Activated CD8-positive, alpha-beta memory T cell treated with anti-CD3 and anti-CD28 coated beads, Interleukin-2, amount 50 U/mL, for 1 hour (primary cell): Measurements from ENCODE around the gene DCAF7.

Experiments used
- DNase-seq: peaks from one replicate; pipeline ENCODE4 v3.0.0-alpha.2; 2020; ENCODE audit errors: extremely low read depth

Gene DCAF7, protein sequence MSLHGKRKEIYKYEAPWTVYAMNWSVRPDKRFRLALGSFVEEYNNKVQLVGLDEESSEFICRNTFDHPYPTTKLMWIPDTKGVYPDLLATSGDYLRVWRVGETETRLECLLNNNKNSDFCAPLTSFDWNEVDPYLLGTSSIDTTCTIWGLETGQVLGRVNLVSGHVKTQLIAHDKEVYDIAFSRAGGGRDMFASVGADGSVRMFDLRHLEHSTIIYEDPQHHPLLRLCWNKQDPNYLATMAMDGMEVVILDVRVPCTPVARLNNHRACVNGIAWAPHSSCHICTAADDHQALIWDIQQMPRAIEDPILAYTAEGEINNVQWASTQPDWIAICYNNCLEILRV

DNA sequence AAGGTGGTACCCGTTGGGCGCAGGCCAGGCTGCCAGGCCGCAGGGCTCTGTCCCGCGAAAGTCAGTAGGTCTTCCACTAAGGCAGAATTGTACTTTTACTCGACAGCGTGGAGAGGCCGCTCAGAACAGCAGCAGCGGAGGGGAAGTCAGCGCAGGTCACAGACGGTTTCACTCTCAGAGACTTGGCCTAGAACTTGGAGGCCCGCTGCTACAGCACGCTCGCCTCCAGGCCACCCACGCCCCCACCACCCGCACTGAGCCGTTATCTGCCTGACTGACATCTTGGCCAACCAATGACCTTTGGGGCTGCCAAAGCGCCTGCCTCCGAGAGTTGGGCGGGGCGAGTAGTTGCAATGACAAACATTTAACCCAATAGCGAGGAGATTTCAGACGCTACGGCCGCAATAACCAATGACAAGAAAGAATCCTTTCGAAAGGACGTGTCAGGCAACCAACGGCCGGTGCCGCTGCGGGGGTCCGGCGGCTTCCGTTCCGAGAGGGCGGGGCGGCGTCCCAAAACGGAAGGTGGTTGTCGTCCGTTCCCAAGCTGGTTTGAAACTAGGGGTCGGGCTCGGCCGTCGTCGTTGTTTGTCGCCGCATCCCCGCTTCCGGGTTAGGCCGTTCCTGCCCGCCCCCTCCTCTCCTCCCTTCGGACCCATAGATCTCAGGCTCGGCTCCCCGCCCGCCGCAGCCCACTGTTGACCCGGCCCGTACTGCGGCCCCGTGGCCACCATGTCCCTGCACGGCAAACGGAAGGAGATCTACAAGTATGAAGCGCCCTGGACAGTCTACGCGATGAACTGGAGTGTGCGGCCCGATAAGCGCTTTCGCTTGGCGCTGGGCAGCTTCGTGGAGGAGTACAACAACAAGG, at the start of gene DCAF7:
Gene DCAF7 (plus strand): TSS at position 532 of the 871 bp plus-strand sequence. CDS start 201 bp downstream, at position 733.
- DNase-seq: peak; percentile 99

DNA sequence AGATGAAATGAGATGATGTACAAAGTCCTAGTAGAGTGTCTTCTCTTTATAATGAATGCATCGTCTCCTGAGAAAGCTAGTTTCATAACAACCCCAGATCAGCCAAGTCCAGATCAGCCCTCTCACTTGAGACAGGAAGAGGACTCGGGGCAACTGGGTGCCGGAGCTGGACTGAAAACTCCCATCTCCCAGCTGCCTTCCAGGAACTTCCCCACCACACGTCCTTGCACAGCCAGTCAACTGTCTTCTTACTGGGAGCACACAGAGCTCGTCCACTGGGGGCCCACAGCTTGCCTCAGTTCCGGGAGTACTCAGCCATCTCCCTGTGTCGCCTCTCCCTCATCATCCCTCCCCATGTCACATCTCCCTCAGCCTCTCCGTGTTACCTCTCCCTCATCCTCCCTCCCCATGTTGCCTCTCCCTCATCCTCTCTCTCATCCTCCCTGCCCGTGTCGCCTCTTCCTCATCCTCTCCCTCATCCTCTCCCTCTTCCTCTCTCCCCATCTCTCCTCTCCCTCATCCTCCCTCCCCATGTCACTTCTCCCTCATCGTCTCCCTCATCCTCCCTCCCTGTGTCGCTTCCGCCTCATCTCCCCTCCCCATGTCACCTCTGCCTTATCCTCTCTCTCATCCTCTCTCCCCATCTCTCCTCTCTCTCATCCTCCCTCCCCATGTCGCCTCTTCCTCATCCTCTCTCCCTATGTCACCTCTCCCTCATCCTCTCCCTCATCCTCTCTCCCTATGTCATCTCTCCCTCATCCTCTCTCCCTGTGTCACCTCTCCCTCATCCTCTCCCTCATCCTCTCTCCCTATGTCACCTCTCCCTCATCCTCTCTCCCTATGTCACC, 49.5 kb upstream of the DCAF7 start:
- DNase-seq: no peak

DNA sequence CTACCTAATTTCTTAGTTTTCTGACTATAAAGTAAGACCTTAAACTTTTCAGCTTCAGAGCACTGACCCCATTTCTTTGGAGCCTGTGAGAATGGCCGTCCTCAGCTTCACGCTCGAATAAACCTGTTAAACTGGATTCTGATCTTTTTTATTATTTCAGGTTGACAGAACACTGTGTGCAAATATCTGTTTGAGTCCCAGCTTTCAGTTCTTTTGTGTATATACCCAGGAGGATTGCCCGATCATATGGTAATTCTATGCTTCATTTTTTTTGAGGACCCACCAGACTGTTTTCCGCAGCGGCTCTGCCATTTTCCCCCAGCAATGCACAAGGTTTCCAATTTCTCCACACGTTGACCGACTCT, 47.0 kb upstream of the DCAF7 start:
- DNase-seq: no peak

DNA sequence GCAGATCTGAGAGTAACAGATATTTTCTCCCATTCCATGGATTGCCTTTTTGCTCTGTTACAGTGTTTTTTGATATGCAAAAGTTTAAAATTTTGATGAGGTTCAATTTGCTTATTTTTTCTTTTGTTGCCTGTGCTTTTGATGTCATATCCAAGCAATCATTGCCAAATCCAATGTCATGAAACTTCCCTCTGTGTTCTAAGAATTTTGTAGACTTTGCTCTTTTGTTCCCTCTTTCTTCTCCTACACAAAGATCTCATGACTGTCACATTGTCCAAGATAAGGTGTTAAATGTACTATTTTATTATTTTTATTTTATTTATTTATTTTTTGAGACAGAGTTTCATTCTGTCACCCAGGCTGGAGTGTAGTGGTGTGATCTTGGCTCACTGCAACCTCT, 46.0 kb upstream of the DCAF7 start:
- no peak for DNase-seq

DNA sequence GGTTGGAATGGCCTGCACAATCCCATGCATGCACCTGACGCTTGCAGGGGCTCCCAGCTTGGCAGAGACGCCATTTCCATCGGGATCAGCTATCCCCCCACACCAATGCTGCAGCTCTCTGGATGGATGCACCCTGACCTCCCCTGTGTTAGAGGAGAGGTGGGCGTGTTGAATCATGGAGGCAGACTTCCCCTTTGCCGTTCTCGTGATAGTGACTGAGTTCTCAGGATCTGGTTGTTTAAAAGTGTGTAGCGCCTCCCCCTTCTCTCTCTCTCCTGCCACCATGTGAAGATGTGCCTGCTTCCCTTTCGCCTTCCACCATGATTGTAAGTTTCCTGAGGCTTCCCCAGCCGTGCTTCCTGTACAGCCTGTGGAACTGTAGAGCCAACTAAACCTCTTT, 44.9 kb upstream of the DCAF7 start:
- no peak for DNase-seq

DNA sequence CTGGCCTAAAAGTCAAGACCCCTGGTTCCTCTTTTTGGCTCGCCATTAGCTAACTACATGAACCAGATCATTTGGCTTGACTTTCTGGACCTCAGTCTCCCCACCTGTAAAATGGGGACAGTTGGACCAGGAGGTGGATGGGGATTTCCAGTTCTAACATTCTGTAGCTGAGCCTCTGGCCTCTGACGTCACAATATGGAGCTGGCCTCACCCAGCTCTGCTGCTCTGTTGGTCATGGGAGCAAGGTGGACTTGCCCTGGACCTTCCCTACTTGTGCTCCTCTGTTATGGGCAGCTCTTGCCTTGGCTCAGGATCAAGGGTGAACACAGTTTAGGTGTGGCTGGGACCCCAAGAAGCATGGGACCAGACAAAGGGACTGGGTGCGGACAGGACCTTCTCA, 43.6 kb upstream of the DCAF7 start:
- no peak for DNase-seq

DNA sequence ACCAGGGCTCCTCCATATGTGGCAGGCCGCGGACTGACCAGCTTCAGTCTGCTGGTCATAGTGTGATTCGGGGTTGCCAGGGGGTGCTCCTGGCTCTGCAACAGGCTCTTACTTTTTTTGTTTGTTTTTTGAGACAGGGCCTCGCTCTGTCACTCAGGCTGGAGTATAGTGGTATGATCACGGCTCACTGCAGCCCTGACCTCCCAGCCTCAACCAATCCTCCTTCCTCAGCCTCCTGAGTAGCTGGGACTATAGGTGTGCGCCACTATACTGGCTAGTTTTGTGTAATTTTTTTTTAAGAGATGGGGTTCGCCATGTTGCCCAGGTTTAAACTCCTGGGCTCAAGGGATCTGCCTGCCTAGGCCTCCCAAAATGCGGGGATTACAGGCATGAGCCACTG, 38.9 kb upstream of the DCAF7 start:
- DNase-seq: no peak

DNA sequence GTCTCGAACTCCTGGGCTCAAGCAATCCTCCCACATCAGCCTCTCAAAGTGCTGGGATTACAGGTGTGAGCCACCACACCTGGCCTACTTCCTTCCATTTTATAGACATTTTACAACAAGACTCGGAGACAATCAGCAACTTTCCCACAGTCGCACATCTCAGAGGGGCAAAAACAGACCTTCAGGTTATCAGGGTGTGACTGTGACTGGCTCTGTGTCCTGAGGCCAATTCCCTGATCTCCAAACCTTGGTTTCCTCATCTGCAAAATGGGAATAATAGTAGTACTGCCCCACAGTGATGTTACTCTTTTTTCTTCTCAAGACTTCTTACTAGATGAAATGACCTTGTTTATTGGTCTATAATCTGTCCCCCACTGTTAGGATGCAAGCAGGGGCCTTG, 37.9 kb upstream of the DCAF7 start:
- no peak for DNase-seq

DNA sequence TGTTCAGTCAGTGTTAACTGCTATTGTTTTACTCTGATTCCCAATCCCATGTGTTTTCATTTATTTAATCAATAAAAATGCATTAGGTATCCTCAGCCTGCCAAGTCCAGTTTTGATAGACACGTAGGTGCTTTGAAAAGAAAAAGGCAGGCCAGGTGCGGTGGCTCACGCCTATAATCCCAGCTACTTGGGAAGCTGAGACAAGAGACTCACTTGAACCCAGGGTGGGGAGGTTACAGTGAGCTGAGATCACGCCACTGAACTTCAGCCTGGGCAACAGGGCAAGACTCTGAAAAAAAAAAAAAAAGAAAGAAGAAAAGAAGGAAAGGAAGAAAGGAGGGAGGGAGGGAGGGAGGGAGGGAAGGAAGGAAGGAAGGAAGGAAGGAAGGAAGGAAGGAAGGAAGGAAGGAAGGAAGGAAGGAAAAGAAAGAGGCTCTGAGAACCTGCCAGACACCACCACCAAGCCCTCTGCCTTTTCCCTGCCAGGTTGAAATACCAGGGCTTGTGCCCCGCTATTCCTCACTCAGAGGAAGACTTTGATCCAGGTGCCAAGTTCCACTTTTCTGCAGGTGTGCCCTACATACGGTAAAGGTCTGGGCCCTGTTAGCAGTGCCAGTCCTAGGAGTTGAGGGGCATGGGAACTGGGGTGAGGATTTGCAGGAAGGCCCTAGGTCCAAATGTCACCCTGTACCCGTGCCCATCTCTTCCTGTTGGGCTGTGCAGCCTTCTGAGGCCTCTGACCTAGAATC, 37.2 kb upstream of the DCAF7 start:
- DNase-seq: no peak

DNA sequence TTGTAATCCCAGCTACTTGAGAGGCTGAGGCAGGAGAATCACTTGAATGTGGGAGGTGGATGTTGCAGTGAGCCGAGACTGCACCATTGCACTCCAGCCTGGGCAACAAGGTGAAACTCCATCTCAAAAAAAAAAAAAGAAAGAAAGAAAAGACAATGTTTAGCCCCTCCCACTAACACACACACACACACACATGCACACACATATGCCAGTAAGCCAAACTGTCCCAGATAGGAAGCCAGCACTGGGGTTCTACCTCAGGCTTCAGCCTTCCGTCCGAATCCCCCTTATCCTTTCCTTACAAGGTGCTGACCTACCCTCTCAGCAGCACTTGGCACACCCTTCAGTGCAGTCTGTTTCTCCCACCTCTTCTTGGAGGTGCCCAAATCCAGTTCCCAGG, 35.8 kb upstream of the DCAF7 start:
- no peak for DNase-seq

DNA sequence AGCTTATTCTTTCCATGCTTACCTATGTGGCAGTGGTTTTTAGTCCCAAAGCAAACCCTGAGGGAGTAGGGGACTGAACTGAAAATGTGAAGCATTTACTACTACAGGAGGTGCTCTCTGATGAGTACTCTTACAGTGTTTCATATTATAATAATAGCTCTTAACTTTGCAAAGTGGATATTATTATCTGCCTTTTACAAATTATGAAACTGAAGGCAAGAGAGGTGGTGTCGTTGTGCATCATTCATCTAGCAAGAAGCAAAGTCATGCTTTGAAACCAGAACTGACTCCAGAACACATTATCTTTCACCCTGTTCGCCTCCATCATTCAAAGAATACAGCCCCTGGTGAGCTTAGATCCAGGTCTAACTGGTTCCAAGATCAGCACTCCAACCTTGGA, 35.3 kb upstream of the DCAF7 start:
- DNase-seq: no peak

DNA sequence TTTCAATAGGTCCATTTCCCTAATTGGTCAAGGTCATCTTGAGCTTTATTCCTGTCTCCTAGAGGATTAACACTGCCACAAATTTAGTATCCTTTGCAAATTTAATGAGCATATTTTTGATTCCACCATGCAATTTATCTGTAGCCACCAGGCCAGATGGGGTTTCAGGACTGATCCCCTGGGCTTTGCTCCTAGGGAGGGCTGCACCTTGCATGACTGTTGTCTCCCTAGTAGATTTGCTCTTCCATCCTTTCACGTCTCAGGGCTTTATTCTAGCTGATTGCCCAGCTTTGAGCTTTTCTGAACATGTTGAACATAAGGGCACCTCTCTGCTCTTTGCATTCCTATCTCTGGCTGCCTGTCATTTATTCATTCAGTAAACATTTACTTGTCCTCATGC, 34.9 kb upstream of the DCAF7 start:
- no peak for DNase-seq

DNA sequence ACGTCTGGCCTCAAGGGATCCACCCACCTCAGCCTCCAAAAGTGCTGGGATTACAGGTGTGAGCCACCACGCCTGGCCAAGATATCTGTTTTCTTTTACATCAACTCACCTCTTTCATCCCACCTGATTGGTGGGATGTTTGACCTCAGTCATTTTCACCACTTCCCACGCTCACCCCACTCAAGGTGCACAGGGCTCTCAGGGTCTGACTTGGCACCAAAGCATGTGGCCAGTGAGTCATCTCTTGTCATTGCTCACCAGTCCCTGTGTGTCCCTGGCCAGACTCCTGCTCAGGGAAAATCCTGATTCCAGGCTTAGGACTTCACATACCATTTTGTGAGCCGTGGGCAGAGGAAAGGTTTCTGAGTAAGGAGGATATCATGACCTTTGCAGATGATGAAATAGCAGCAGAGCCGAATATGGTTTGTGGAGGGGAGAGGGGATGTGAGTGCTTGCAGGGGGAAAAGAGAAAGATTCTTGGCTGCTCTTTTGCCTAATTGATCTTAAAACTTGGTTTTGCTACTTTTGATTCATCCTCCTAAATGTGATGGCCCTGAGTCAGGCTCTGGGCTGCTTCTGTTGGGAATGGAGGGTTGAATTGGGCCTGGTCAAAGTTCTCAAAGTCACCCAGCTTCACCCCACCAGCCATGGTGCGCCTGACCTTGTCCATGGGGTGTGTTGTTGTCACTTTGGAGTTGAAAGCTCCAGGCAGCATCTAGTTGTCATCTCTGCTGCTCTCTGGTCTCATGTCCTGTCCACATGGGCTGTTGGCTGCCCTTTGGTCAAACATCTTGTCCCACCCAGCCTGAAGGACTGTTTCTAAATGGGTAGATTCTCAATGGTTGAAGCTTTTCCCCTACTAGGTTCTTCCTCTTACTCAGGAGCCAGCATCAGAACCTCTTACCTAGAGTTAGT, 33.1 kb upstream of the DCAF7 start:
- no peak for DNase-seq

DNA sequence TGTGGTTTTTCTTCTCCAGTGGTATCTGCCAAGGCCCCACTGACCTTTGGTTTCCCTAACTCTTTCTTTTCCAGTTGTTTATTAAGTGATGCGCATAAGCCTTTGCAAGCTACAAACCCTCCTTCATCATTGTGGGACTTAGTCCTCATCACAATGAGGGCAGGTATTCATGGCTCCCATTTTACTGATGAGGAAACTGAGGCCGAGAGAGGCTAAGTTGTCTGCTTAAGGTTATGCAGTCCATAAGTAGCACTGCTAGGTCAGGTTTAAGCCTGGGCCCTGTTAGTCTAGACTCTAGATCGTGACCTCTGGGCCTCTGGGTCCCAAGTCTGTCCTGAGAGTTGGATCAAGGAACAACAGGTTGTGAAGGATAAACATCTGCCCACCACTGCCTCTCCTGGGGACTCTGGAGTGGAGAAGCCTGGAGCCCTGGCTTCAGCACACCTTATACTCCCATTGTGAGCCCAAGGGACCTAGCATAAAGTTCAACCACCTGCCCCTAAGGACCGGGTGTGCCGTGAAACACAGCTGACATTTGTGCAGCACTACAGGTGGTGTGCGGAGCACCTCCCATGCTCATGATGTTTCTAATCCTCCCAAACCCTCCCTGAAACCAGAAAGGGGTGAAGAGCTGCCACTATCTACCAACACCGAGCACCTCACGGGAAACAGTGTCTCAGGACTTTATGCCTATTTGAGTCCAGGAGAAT, 32.3 kb upstream of the DCAF7 start:
- no peak for DNase-seq

DNA sequence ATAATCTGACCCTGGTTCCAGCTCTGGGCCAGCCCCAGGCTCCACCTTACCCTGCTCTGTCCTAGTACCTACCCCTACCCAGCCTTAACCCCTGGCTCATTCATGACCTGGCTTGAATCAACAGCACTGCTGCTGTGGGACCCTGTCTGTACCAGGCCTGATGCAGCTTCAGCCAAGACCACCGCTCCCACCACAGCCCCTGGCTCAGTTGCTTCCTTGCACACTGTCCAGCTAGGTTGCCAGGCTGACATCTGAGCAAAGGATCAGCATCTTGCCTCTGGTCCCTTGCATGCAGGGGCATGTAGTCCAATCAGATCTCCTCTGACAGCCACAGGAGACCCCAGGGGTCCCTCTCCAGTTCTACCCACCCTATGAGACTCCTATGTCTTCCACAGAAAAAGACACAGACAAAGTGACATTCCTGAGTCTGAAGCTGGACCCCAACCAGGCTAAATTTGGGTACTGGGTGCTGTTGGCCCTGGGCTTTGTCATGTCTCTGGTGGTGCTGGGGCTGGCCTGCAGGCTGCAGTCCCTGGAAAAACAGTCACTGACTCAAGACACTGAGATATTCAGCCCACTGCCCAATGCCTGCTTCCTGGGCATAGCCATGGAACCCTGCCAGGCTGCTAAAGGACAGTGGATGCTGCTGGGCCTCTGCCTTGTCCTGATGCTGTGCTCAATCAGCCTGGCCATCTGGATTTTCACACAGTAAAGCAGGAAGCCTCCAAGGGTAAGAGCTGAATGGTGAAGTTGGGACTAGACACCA, 31.0 kb upstream of the DCAF7 start:
- DNase-seq: no peak

DNA sequence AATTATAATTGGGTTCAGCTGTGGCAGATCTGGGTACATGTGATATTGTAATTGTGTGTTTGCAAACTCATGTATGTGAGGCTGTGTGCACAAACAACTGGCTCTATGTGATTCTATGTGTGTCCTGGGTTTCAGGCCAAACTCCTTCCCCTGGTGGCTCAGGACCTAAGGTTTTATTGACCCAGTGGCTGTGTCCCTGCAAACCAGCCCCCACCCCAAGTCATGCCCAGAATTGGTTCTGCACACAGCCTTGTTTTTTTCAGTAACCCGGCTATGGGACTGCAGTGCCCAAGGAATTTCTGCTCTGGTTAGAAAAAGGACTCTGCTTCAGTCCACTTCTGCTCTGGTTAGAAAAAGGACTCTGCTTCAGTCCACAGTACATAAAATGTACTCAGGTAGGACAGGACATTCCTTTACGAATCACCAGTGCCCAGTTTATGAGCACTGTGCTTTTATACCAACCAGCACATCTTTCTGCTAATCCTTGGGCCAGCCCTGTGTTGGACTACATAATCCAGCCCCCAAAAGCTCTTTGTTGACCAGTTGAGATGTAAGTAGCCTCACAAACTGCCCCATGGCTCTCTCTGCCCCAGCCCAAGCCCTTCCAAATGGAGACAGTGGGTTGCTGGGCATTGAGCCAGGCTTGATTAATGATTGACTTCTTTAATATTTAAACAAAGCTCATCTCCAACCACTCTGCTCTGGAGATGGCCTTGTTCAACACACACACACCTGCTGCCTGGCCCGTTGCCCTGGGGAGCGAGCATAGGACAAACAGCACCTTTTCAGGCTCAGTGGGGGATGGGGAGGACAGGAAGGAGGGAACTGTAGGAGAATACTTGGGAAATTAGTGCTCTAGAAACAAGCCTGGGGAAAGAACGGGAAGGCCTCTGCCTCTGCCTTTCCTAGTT, 30.1 kb upstream of the DCAF7 start:
- DNase-seq: no peak

DNA sequence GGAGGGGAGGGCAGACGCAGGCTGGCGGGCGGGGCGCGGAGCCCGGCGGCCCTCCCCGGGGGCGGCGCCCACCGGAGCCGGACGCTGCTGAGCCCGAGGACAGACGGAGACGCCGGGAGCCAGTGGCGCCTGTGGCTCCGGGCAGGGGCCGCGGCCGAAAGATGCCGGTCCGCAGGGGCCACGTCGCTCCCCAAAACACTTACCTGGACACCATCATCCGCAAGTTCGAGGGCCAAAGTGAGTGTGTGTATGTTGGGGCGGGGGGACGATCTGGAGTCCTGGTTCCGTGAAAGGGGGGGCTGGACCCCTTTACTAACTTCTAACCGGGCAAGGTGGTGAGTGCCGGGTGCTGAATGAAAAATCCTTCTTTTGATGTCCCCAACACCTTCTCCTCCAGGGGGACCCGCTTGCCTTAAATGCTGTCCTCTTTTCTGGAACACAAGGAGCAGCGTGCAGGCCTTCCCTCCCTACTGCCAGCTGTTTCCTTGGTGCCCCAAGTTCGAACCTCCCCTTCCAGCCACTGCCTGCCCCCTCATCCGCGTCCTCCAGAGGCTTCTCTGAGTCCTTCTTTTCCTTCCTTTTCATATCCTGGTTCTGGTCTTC, 26.9 kb upstream of the DCAF7 start, which contains the start of gene KCNH6:
Gene KCNH6 (plus strand): TSS at position 106 of the 603 bp plus-strand sequence. CDS start 56 bp downstream, at position 162.
- DNase-seq: no peak
